ENCODE measurements around the gene FNBP1L.

FNBP1L gene

DNA sequence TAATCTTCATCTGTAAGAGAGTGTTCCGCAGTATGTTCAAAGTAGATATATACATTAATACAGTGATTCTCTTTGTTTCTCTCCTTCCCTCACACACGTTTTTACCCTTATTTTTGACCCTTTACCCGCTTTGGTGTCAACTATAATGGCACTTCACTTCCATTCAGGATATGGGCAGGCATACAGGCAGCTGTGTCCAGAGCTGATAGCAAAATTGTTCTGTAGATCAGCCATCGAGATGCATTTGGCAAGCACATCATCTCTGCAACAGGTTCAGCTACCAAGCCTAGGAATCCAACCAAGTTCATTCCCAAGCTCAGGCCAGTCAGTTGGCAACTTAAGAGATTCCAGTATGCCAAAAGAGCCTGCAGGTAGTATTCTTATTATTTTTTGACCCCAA, 74.8 kb downstream of the FNBP1L start:
- Histone ChIP-seq H3K9me3 (ENCODE audit: control insufficient read depth, insufficient read depth, low read depth, low read length) (no peaks in the 10 kb centered on the region), H3K36me3 (ENCODE audit: control insufficient read depth in 2 of 2, insufficient read depth in 1 of 2, low read length in 2 of 2) (no peaks in the 10 kb centered on the region), H3K4me1 (ENCODE audit: control insufficient read depth, insufficient read depth, low read length) (no peaks in the 10 kb centered on the region), H3K4me3 (ENCODE audit: low read depth, low read length) (no peak overlapping the region), H3K27ac (ENCODE audit: extremely low read depth, low read depth, low read length) (no peak overlapping the region)
- ChIA-PET POLR2A (no interaction called here), CTCF (interaction anchor here (0.6 to 1.0 kb wide), 3 partner anchors 11 to 1064 kb away, joined by 4 to 5 read pairs (median 4); no protein-coding TSS in a partner anchor)
- TF ChIP-seq YY2 (tag by site-specific recombination; IDR thresholded peaks at IDR 0.05) (no peak), ZNF768 (tag by site-specific recombination; IDR thresholded peaks at IDR 0.05) (no peak), WT1 (tag by site-specific recombination; IDR thresholded peaks at IDR 0.05) (no peak), ZBTB17 (tag by site-specific recombination; IDR thresholded peaks at IDR 0.05) (0 out of 2 replicates have a peak, but pooled peaks have one; percentile 38), ZNF843 (tag by site-specific recombination; IDR thresholded peaks at IDR 0.05) (no peak), ZNF157 (tag by site-specific recombination; IDR thresholded peaks at IDR 0.05) (no peak), ZSCAN30 (tag by site-specific recombination; IDR thresholded peaks at IDR 0.05) (no peak), ZBTB21 (tag by site-specific recombination; IDR thresholded peaks at IDR 0.05) (no peak), SCRT2 (tag by site-specific recombination; IDR thresholded peaks at IDR 0.05) (peak; percentile 40; the same call in 1 of the 2 replicates), ZNF366 (tag by site-specific recombination; conservative IDR thresholded peaks at IDR 0.05) (no peak)
- TF ChIP-seq, protein P1, sequence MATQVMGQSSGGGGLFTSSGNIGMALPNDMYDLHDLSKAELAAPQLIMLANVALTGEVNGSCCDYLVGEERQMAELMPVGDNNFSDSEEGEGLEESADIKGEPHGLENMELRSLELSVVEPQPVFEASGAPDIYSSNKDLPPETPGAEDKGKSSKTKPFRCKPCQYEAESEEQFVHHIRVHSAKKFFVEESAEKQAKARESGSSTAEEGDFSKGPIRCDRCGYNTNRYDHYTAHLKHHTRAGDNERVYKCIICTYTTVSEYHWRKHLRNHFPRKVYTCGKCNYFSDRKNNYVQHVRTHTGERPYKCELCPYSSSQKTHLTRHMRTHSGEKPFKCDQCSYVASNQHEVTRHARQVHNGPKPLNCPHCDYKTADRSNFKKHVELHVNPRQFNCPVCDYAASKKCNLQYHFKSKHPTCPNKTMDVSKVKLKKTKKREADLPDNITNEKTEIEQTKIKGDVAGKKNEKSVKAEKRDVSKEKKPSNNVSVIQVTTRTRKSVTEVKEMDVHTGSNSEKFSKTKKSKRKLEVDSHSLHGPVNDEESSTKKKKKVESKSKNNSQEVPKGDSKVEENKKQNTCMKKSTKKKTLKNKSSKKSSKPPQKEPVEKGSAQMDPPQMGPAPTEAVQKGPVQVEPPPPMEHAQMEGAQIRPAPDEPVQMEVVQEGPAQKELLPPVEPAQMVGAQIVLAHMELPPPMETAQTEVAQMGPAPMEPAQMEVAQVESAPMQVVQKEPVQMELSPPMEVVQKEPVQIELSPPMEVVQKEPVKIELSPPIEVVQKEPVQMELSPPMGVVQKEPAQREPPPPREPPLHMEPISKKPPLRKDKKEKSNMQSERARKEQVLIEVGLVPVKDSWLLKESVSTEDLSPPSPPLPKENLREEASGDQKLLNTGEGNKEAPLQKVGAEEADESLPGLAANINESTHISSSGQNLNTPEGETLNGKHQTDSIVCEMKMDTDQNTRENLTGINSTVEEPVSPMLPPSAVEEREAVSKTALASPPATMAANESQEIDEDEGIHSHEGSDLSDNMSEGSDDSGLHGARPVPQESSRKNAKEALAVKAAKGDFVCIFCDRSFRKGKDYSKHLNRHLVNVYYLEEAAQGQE (tag by site-specific recombination; IDR thresholded peaks at IDR 0.05), result no peak

DNA sequence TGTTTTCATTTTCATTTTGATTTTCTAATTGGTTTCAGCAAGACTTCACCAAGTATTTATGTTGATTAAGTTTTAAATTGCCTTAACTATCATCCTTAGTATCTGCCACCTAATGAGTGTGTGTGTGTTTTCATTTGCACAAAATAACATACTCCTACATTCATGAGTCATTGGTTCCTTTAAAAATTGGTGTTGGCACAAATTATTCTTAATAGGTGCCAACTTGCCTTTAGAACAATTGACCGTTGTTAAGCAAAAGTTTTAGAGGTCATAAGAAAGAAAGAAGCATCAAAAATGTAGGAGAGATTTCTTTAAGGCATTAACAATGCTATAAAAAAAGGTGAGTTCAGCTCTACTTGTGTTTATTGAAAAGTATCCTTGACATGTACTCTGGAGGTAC, 77.5 kb downstream of the FNBP1L start:
- ChIA-PET CTCF (no interaction called here), POLR2A (interaction anchor here (0.6 kb wide), 1 partner anchor 14 kb away, joined by 3 read pairs; no protein-coding TSS in a partner anchor)
- Histone ChIP-seq H3K4me3 (ENCODE audit: low read depth, low read length) (no peak overlapping the region), H3K27ac (ENCODE audit: extremely low read depth, low read depth, low read length) (no peak overlapping the region), H3K36me3 (ENCODE audit: control insufficient read depth in 2 of 2, insufficient read depth in 1 of 2, low read length in 2 of 2) (no peaks in the 10 kb centered on the region), H3K9me3 (ENCODE audit: control insufficient read depth, insufficient read depth, low read depth, low read length) (no peaks in the 10 kb centered on the region), H3K4me1 (ENCODE audit: control insufficient read depth, insufficient read depth, low read length) (no peaks in the 10 kb centered on the region)
- TF ChIP-seq ZFP3 (tag by site-specific recombination; IDR thresholded peaks at IDR 0.05; ENCODE audit: low read depth) (no peak), ZNF530 (tag by site-specific recombination; IDR thresholded peaks at IDR 0.05; ENCODE audit: low read depth) (no peak), ZIC2 (tag by site-specific recombination; IDR thresholded peaks at IDR 0.05) (no peak), KLF10 (tag by site-specific recombination; IDR thresholded peaks at IDR 0.05) (no peak), KLF9 (tag by site-specific recombination; IDR thresholded peaks at IDR 0.05; ENCODE audit: low read depth) (no peak), ZNF585B (tag by site-specific recombination; IDR thresholded peaks at IDR 0.05) (no peak), ZNF2 (tag by site-specific recombination; IDR thresholded peaks at IDR 0.05) (no peak), ZNF777 (tag by site-specific recombination; IDR thresholded peaks at IDR 0.05; ENCODE audit: borderline replicate concordance) (no peak), TRIM28 (IDR thresholded peaks at IDR 0.05; ENCODE audit: borderline replicate concordance, low read length) (no peak), ZNF354C (tag by site-specific recombination; IDR thresholded peaks at IDR 0.05; ENCODE audit: borderline replicate concordance, low read depth) (no peak)
- TF ChIP-seq, protein P2, sequence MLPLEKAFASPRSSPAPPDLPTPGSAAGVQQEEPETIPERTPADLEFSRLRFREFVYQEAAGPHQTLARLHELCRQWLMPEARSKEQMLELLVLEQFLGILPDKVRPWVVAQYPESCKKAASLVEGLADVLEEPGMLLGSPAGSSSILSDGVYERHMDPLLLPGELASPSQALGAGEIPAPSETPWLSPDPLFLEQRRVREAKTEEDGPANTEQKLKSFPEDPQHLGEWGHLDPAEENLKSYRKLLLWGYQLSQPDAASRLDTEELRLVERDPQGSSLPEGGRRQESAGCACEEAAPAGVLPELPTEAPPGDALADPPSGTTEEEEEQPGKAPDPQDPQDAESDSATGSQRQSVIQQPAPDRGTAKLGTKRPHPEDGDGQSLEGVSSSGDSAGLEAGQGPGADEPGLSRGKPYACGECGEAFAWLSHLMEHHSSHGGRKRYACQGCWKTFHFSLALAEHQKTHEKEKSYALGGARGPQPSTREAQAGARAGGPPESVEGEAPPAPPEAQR (tag by site-specific recombination; IDR thresholded peaks at IDR 0.05), result no peak
- TF ChIP-seq, protein P3, sequence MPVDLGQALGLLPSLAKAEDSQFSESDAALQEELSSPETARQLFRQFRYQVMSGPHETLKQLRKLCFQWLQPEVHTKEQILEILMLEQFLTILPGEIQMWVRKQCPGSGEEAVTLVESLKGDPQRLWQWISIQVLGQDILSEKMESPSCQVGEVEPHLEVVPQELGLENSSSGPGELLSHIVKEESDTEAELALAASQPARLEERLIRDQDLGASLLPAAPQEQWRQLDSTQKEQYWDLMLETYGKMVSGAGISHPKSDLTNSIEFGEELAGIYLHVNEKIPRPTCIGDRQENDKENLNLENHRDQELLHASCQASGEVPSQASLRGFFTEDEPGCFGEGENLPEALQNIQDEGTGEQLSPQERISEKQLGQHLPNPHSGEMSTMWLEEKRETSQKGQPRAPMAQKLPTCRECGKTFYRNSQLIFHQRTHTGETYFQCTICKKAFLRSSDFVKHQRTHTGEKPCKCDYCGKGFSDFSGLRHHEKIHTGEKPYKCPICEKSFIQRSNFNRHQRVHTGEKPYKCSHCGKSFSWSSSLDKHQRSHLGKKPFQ (tag by site-specific recombination; IDR thresholded peaks at IDR 0.05), result no peak
- TF ChIP-seq, protein P4, sequence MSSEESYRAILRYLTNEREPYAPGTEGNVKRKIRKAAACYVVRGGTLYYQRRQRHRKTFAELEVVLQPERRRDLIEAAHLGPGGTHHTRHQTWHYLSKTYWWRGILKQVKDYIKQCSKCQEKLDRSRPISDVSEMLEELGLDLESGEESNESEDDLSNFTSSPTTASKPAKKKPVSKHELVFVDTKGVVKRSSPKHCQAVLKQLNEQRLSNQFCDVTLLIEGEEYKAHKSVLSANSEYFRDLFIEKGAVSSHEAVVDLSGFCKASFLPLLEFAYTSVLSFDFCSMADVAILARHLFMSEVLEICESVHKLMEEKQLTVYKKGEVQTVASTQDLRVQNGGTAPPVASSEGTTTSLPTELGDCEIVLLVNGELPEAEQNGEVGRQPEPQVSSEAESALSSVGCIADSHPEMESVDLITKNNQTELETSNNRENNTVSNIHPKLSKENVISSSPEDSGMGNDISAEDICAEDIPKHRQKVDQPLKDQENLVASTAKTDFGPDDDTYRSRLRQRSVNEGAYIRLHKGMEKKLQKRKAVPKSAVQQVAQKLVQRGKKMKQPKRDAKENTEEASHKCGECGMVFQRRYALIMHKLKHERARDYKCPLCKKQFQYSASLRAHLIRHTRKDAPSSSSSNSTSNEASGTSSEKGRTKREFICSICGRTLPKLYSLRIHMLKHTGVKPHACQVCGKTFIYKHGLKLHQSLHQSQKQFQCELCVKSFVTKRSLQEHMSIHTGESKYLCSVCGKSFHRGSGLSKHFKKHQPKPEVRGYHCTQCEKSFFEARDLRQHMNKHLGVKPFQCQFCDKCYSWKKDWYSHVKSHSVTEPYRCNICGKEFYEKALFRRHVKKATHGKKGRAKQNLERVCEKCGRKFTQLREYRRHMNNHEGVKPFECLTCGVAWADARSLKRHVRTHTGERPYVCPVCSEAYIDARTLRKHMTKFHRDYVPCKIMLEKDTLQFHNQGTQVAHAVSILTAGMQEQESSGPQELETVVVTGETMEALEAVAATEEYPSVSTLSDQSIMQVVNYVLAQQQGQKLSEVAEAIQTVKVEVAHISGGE (tag by site-specific recombination; conservative IDR thresholded peaks at IDR 0.05; ENCODE audit: low read depth), result no peak
